ENCODE results near the gene TNNT2.

Gene TNNT2

GRCh38 chr1:201347498-201348210 is 29.8 kb downstream of the TNNT2 start:
- no peak for DNase-seq
- intact Hi-C loops (cut with DNase I): no loop called here

- intact Hi-C loops (cut with DNase I): no loop called here
- no peak for DNase-seq
Observed at GRCh38 chr1:201346987-201347386, 30.5 kb downstream of the TNNT2 start.

- intact Hi-C loops (cut with DNase I): no loop called here
- peak in 10 of 42 donors; percentile 13 to 50 (median 28) for DNase-seq
Observed at GRCh38 chr1:201346337-201346939, 31.0 kb downstream of the TNNT2 start.

- intact Hi-C loops (cut with DNase I): no loop called here
- no peak for DNase-seq
Observed at GRCh38 chr1:201345081-201345355, 32.5 kb downstream of the TNNT2 start.

- intact Hi-C loops (cut with DNase I): no loop called here
- DNase-seq: no peak
Observed at GRCh38 chr1:201344206-201345080, 33.0 kb downstream of the TNNT2 start.

GRCh38 chr1:201341377-201341776 is 36.1 kb downstream of the TNNT2 start:
- intact Hi-C loops (cut with DNase I): no loop called here
- DNase-seq: no peak

GRCh38 chr1:201336711-201337450 is 40.6 kb downstream of the TNNT2 start:
- no peak for DNase-seq
- intact Hi-C loops (cut with DNase I): no loop called here

GRCh38 chr1:201335901-201336300 is 41.6 kb downstream of the TNNT2 start:
- intact Hi-C loops (cut with DNase I): no loop called here
- no peak for DNase-seq

GRCh38 chr1:201335174-201335870 is 42.2 kb downstream of the TNNT2 start:
- intact Hi-C loops (cut with DNase I): no loop called here
- no peak for DNase-seq

- no peak for DNase-seq
- intact Hi-C loops (cut with DNase I): no loop called here
Observed at GRCh38 chr1:201334325-201335173, 42.9 kb downstream of the TNNT2 start.

- intact Hi-C loops (cut with DNase I): no loop called here
Observed at GRCh38 chr1:201332616-201333335, 44.7 kb downstream of the TNNT2 start.

GRCh38 chr1:201332021-201332420 is 45.5 kb downstream of the TNNT2 start:
- intact Hi-C loops (cut with DNase I): no loop called here
- no peak for DNase-seq

More at GRCh38 chr1:201332616-201333335, 44.7 kb downstream of the TNNT2 start:
- DNase-seq: no peak

- no peak for DNase-seq
- intact Hi-C loops (cut with DNase I): no loop called here
Observed at GRCh38 chr1:201331166-201331565, 46.3 kb downstream of the TNNT2 start.

GRCh38 chr1:201330541-201330940 is 46.9 kb downstream of the TNNT2 start:
- DNase-seq: no peak
- intact Hi-C loops (cut with DNase I): no loop called here

- DNase-seq: no peak
- intact Hi-C loops (cut with DNase I): no loop called here
Observed at GRCh38 chr1:201329801-201330200, 47.7 kb downstream of the TNNT2 start.

GRCh38 chr1:201329286-201329685 is 48.2 kb downstream of the TNNT2 start:
- intact Hi-C loops (cut with DNase I): no loop called here
- DNase-seq: no peak

- intact Hi-C loops (cut with DNase I): no loop called here
- no peak for DNase-seq
Observed at GRCh38 chr1:201328576-201328975, 48.9 kb downstream of the TNNT2 start.

Measured in head of caudate nucleus (tissue), 42 donors.